Measurements from ENCODE around the gene ZNF236. TPM values are rescaled to one million over a fixed set of nuclear protein-coding genes. Genes with fewer than 3 reads are reported as not detected.

The ZNF236 gene
- total and polyA plus RNA-seq, 2 of the 8 experiments (the other 6 are each of a cell fraction or from before 2014, with no cell fraction given) = 6.7 to 14.5 TPM

GRCh38 chr18:76903386-76903785, 81.0 kb downstream of the ZNF236 start:
- Histone ChIP-seq H3K4me1 (replicated peaks in 1 of 4; ENCODE audit: control insufficient read depth in 3 of 4, insufficient read depth in 4 of 4, low read length in 3 of 4) (no peaks in the 10 kb centered on the region), H3K4me3 (ENCODE audit: extremely low read depth in 1 of 4, insufficient read depth in 2 of 4, low read depth in 3 of 4, low read length in 4 of 4) (no peak overlapping the region), H4K91ac (replicated peaks; ENCODE audit: insufficient read length, low read length) (no peak overlapping the region), H3K56ac (replicated peaks; ENCODE audit: insufficient read length, low read depth, low read length) (no peak overlapping the region), H4K8ac (ENCODE audit: extremely low read depth, insufficient read depth, low read length) (no peak overlapping the region), H3K14ac (ENCODE audit: insufficient read length) (no peak overlapping the region), H4K5ac (ENCODE audit: insufficient read length, low read depth, low read length) (no peak overlapping the region), H3K36me3 (ENCODE audit: control insufficient read depth in 2 of 4, insufficient read depth in 4 of 4, low read length in 3 of 4) (peaks cover 0 to 16% (median 0%) of the 10 kb centered on the region in 4 experiments; a peak in 2 of 8 replicates), H3K23ac (ENCODE audit: insufficient read length) (no peak overlapping the region), H2BK15ac (ENCODE audit: low read length) (no peak overlapping the region), H2AFZ (ENCODE audit: low read length) (no peak overlapping the region), H3K27ac (ENCODE audit: low read depth, low read length) (no peak overlapping the region), H2BK120ac (replicated peaks; ENCODE audit: low read depth, low read length) (no peak overlapping the region), H3K9ac (replicated peaks in 1 of 4; ENCODE audit: extremely low read depth in 1 of 4, low read depth in 3 of 4, low read length in 3 of 4) (no peak overlapping the region), H3K4me2 (ENCODE audit: insufficient read depth in 1 of 2, low read depth in 2 of 2, low read length in 2 of 2) (no peak overlapping the region), H2BK20ac (ENCODE audit: low read length) (no peak overlapping the region), H2AK5ac (ENCODE audit: low read depth, low read length) (no peak overlapping the region), H2BK12ac (ENCODE audit: low read depth, low read length) (no peak overlapping the region), H3K27me3 (replicated peaks in 1 of 4; ENCODE audit: control insufficient read depth in 3 of 4, extremely low read depth in 1 of 4, insufficient read depth in 3 of 4, low read length in 3 of 4) (no peaks in the 10 kb centered on the region), H3K79me1 (ENCODE audit: low read depth, low read length) (no peaks in the 10 kb centered on the region), H3K23me2 (ENCODE audit: low read depth, low read length) (no peaks in the 10 kb centered on the region), H2BK5ac (ENCODE audit: low read depth, low read length) (no peak overlapping the region), H3K4ac (replicated peaks; ENCODE audit: insufficient read length, low read depth, low read length) (no peak overlapping the region), H3K79me2 (ENCODE audit: control insufficient read depth in 1 of 2, insufficient read depth in 2 of 2, low read length in 2 of 2) (no peaks in the 10 kb centered on the region), H3K9me3 (ENCODE audit: insufficient read depth in 2 of 2, low read depth in 1 of 2, low read length in 1 of 2) (no peaks in the 10 kb centered on the region), H3K18ac (ENCODE audit: extremely low read depth, low read length) (no peak overlapping the region), H4K20me1 (replicated peaks in 1 of 2; ENCODE audit: control insufficient read depth in 1 of 2, insufficient read depth in 2 of 2, low read length in 2 of 2) (no peaks in the 10 kb centered on the region)
- ChIA-PET POLR2A (ENCODE audit: partially characterized antibody) (interaction anchor here (0.5 kb wide), 1 partner anchor 80 kb away, joined by 3 read pairs; no protein-coding TSS in a partner anchor), CTCF (ENCODE audit: partially characterized antibody) (interaction anchor here (0.6 to 1.6 kb wide), 4 partner anchors 19 to 100 kb away, joined by 3 to 4 read pairs (median 4); no protein-coding TSS in a partner anchor)
- TF ChIP-seq RBBP5 (IDR thresholded peaks at IDR 0.05; ENCODE audit: borderline replicate concordance, low read depth, low read length) = no peak
- no peak for TF ChIP-seq GABPA (IDR thresholded peaks at IDR 0.05; ENCODE audit: borderline replicate concordance, insufficient read depth, low read length)
- no peak for TF ChIP-seq TBP (IDR thresholded peaks at IDR 0.05; ENCODE audit: low read depth, low read length)
- DNase-seq (ENCODE audit: low read depth in 1 of 2, low spot score in 2 of 2) (no peak), FAIRE-seq (no peak)
- WGBS, 2 experiments (ENCODE audit: extremely low coverage in 1 of 2, insufficient coverage in 1 of 2, insufficient read length in 1 of 2, insufficient replicate concordance in 2 of 2, low coverage in 1 of 2, low lambda C conversion rate in 2 of 2, missing lambda C conversion rate in 1 of 2) = 86% methylated on average over 6 of the region's 6 CpGs; no CpG with 5 or more reads in 1 of the 2 experiments

Data from H1 (cell line).